Ishikawa (cell line): ENCODE results near the gene CBLIF.

Experiments
- CEBPB ChIP-seq: IDR thresholded peaks from 2 replicates; pipeline ENCODE4 v1.6.1; 2012
- EP300 ChIP-seq: IDR thresholded peaks from 2 replicates; pipeline ENCODE4 v1.6.1; 2012; ENCODE audit warnings: borderline replicate concordance
- NFIC ChIP-seq: IDR thresholded peaks from 2 replicates; pipeline ENCODE4 v1.6.1; 2012
- RAD21 ChIP-seq: IDR thresholded peaks from 2 replicates; pipeline ENCODE4 v1.6.1; 2012; ENCODE audit warnings: low read depth
- TCF12 ChIP-seq: IDR thresholded peaks from 2 replicates; pipeline ENCODE4 v1.6.1; 2012; ENCODE audit warnings: low read depth
- TEAD4 ChIP-seq: IDR thresholded peaks from 2 replicates; pipeline ENCODE4 v1.6.1; 2012
- ZBTB7A ChIP-seq: IDR thresholded peaks from 2 replicates; pipeline ENCODE4 v1.6.1; 2012; ENCODE audit warnings: low read depth
- TF ChIP-seq, protein P1 (sequence below): IDR thresholded peaks from 2 replicates; pipeline ENCODE4 v1.6.1; 2012
- TF ChIP-seq, protein P2 (sequence below): IDR thresholded peaks from 2 replicates; pipeline ENCODE4 v1.6.1; 2012
- TF ChIP-seq, protein P3 (sequence below): IDR thresholded peaks from 2 replicates; pipeline ENCODE4 v1.6.1; 2012; ENCODE audit warnings: low read depth, mild to moderate bottlenecking

DNA sequence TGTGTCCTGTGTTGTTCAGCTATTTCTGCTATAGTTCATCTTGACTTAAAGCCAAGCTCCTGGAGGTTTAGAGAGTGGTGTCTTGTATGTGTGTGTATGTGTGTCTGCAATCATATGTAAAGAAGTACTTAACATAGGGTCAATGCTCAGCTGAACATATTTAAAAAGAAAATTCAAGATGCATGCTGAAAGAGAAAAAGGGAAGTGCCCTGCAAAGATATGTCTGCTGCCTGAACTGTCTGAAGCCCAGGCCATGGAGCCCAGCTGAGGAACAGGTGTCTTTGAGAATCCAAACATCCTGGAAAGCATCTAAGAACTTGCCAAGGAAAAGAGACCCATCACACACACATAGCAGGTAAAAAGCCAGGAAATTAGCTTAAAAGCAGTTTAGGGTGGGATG, 14.4 kb upstream of the CBLIF start:
- no peak for TF ChIP-seq EP300
- TF ChIP-seq CEBPB, result no peak
- TF ChIP-seq, protein P1, sequence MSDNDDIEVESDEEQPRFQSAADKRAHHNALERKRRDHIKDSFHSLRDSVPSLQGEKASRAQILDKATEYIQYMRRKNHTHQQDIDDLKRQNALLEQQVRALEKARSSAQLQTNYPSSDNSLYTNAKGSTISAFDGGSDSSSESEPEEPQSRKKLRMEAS, result no peak
- no peak for TF ChIP-seq NFIC
- TF ChIP-seq, protein P2, sequence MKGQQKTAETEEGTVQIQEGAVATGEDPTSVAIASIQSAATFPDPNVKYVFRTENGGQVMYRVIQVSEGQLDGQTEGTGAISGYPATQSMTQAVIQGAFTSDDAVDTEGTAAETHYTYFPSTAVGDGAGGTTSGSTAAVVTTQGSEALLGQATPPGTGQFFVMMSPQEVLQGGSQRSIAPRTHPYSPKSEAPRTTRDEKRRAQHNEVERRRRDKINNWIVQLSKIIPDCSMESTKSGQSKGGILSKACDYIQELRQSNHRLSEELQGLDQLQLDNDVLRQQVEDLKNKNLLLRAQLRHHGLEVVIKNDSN, result no peak
- no peak for TF ChIP-seq TCF12
- TF ChIP-seq RAD21, result no peak
- TF ChIP-seq, protein P3, sequence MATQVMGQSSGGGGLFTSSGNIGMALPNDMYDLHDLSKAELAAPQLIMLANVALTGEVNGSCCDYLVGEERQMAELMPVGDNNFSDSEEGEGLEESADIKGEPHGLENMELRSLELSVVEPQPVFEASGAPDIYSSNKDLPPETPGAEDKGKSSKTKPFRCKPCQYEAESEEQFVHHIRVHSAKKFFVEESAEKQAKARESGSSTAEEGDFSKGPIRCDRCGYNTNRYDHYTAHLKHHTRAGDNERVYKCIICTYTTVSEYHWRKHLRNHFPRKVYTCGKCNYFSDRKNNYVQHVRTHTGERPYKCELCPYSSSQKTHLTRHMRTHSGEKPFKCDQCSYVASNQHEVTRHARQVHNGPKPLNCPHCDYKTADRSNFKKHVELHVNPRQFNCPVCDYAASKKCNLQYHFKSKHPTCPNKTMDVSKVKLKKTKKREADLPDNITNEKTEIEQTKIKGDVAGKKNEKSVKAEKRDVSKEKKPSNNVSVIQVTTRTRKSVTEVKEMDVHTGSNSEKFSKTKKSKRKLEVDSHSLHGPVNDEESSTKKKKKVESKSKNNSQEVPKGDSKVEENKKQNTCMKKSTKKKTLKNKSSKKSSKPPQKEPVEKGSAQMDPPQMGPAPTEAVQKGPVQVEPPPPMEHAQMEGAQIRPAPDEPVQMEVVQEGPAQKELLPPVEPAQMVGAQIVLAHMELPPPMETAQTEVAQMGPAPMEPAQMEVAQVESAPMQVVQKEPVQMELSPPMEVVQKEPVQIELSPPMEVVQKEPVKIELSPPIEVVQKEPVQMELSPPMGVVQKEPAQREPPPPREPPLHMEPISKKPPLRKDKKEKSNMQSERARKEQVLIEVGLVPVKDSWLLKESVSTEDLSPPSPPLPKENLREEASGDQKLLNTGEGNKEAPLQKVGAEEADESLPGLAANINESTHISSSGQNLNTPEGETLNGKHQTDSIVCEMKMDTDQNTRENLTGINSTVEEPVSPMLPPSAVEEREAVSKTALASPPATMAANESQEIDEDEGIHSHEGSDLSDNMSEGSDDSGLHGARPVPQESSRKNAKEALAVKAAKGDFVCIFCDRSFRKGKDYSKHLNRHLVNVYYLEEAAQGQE, result no peak
- no peak for TF ChIP-seq ZBTB7A
- TF ChIP-seq TEAD4, result no peak
